ENCODE measurements around the gene AP4E1.
"Not testable (repeated sequence)": the region's sequence is repeated elsewhere in the genome, so short reads cannot be mapped to it uniquely, and the experiment has no call there.

Gene AP4E1

DNA sequence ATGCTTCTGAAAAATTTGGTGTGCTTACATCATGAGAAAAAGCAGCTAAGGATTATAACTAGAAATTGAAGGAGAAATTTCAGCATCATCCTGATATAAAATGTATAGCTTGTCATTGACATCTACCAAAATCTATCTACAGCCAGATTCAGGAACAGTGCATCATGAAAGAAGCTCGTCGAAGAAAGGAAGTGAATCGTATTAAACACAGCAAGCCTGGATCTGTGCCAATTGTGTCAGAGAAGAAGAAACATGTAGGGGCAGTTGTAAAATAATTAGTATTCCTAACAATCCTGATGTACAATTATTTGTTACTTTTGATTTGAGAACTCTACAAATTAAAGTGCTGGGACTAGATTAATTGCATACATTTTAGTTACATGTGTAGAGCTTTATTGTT is 37.2 kb downstream of the AP4E1 start:
- peaks cover 28% of the 10 kb centered on the region for H3K36me3 Mint-ChIP-seq (ENCODE audit: low read depth)
- peaks cover 1% of the 10 kb centered on the region for H3K9me3 Mint-ChIP-seq
- H3K27ac Mint-ChIP-seq: no peak overlapping the region
- H3K27me3 Mint-ChIP-seq (ENCODE audit: low read depth): no peaks in the 10 kb centered on the region
- no peak overlapping the region for H3K4me3 Mint-ChIP-seq
- no peaks in the 10 kb centered on the region for H3K4me1 Mint-ChIP-seq (ENCODE audit: low read depth)

DNA sequence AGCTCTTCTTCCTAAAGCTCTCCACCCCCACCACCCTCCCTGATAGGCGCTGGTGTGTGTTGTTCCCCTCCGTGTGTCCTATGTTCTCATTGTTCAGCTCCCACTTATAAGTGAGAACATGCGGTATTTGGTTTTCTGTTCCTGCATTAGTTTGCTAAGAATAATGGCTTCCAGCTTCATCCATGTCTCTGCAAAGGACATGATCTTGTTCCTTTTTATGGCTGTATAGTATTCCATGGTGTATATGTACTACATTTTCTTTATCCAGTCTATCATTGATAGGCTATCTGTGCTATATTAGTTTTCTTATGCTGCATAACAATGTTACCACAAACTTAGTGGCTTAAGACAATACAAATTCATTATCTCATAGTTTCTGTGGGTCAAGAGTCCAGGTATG is 42.3 kb downstream of the AP4E1 start:
- H3K27me3 Mint-ChIP-seq (ENCODE audit: low read depth); H3K4me3 Mint-ChIP-seq; H3K27ac Mint-ChIP-seq; H3K4me1 Mint-ChIP-seq (ENCODE audit: low read depth): not testable (repeated sequence)
- Mint-ChIP-seq H3K9me3 (peaks cover 32% of the 10 kb centered on the region), H3K36me3 (ENCODE audit: low read depth) (peaks cover 47% of the 10 kb centered on the region)

DNA sequence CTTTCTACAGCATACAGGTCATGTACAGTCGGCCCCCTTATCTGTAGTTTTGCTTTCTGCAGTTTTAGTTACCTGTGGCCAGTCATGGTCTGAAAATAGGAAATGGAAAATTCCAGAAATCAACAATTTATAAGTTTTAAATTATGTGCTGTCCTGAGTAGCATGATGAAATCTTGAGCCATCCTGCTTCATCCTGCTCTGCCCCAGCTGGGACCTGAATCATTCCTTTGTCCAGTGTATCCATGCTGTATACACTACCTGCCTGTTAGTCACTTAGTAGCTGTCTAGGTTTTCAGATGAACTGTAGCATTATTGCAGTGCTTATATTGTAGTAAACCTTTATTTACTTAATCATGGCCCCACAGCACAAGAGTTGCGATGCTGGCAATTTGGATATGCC is 44.8 kb downstream of the AP4E1 start:
- no peak overlapping the region for H3K27ac Mint-ChIP-seq
- H3K9me3 Mint-ChIP-seq: peaks cover 38% of the 10 kb centered on the region
- no peak overlapping the region for H3K4me3 Mint-ChIP-seq
- H3K27me3 Mint-ChIP-seq (ENCODE audit: low read depth): no peaks in the 10 kb centered on the region
- H3K36me3 Mint-ChIP-seq (ENCODE audit: low read depth): peaks cover 61% of the 10 kb centered on the region
- H3K4me1 Mint-ChIP-seq (ENCODE audit: low read depth): no peaks in the 10 kb centered on the region

DNA sequence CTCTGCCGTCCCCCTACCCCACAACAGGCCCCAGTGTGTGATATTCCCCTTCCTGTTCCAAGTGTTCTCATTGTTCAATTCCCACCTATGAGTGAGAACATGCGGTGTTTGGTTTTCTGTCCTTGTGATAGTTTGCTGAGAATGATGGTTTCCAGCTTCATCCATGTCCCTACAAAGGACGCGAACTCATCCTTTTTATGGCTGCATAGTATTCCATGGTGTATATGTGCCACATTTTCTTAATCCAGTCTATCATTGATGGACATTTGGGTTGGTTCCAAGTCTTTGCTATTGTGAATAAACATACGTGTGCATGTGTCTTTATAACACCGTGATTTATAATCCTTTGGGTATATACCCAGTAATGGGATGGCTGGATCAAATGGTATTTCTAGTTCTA is 46.4 kb downstream of the AP4E1 start:
- not testable (repeated sequence) for H3K27ac Mint-ChIP-seq; H3K4me3 Mint-ChIP-seq; H3K4me1 Mint-ChIP-seq (ENCODE audit: low read depth); H3K27me3 Mint-ChIP-seq (ENCODE audit: low read depth)
- H3K9me3 Mint-ChIP-seq: peaks cover 47% of the 10 kb centered on the region
- H3K36me3 Mint-ChIP-seq (ENCODE audit: low read depth): peaks cover 76% of the 10 kb centered on the region

DNA sequence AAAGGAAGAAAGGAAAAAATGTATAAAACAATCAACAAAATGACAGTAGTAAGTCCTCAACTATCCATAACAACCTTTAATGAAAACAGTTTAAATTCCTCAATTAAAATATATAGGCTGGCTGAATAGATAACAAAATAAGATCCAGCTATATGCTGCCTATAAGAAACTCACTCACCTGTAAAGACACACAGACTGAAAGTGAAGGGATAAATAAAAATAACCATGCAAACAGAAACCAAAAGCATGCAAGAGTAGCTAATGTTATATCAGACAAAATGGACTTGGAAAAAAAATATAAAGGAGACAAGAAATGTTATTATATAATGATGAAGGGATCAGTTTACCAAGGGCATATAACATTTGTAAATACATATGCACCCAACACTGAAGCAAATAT is 51.2 kb downstream of the AP4E1 start:
- Mint-ChIP-seq H3K27me3 (ENCODE audit: low read depth) (no peaks in the 10 kb centered on the region), H3K9me3 (peaks cover 67% of the 10 kb centered on the region), H3K4me1 (ENCODE audit: low read depth) (peaks cover 4% of the 10 kb centered on the region), H3K36me3 (ENCODE audit: low read depth) (peaks cover 80% of the 10 kb centered on the region), H3K27ac (no peak overlapping the region), H3K4me3 (no peak overlapping the region)

DNA sequence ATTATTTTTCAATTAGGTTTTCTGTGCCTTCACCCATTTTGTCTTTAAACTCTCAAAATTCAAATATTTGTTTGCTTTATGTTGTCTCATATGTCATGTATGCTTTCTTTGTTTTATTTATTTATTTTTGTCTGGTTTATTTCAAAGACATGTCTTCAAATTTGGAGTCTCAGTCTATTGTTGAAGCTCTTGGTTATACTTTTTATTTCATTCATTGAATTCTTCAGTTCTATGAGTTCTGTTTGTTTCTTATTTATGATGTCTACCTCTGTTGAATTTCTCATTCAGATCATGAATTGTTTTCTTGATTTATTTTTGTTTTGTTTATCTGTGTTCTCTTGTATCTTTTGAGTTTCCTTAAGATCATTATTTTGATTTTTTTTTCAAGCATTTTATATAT is 55.6 kb downstream of the AP4E1 start:
- peaks cover 3% of the 10 kb centered on the region for H3K4me1 Mint-ChIP-seq (ENCODE audit: low read depth)
- peaks cover 69% of the 10 kb centered on the region for H3K9me3 Mint-ChIP-seq
- H3K27ac Mint-ChIP-seq: no peak overlapping the region
- no peaks in the 10 kb centered on the region for H3K27me3 Mint-ChIP-seq (ENCODE audit: low read depth)
- H3K36me3 Mint-ChIP-seq (ENCODE audit: low read depth): peaks cover 64% of the 10 kb centered on the region
- H3K4me3 Mint-ChIP-seq: no peak overlapping the region

DNA sequence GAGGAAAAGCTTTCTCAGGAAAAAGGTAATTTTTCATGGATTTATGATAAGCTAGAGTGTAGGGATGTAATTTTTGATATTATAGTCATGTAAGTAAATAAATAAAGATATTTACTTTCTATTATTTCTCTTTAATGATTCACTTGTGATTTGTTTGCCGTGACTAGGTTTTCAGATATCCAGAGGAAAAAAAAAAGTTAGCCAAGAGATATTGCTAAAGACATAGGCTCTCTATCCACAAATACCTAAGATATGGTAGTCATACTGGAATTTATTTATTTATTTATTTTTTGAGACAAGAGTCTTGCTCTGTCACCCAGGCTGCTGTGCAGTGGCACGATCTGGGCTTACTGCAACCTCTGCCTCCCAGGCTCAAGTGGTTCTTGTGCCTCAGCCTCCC is 59.9 kb downstream of the AP4E1 start:
- peaks cover 59% of the 10 kb centered on the region for H3K36me3 Mint-ChIP-seq (ENCODE audit: low read depth)
- H3K9me3 Mint-ChIP-seq: peaks cover 63% of the 10 kb centered on the region
- H3K4me1 Mint-ChIP-seq (ENCODE audit: low read depth): peaks cover 4% of the 10 kb centered on the region
- H3K27ac Mint-ChIP-seq: no peak overlapping the region
- H3K4me3 Mint-ChIP-seq: no peak overlapping the region
- no peaks in the 10 kb centered on the region for H3K27me3 Mint-ChIP-seq (ENCODE audit: low read depth)

DNA sequence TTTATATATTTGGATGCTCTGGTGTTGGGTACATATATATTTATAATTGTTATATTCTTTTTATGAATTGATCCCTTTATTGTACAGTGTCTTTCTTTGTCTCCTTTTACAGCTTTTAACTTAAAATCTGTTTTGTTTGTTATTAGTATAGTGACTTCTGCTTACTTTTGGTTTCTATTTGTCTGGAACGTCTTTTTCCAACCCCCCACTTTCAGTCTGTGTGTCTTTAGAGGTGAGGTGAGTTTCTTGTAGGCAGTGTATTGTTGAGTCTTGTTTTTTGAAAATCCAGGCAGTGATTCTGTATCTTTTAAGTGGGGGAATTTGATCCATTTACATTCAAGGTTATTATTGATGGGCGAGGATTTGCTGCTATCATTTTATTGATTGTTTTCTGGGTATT is 62.0 kb downstream of the AP4E1 start:
- H3K9me3 Mint-ChIP-seq: peaks cover 50% of the 10 kb centered on the region
- peak overlapping the region; percentile 53 for H3K27ac Mint-ChIP-seq
- H3K4me1 Mint-ChIP-seq (ENCODE audit: low read depth): peaks cover 4% of the 10 kb centered on the region

DNA sequence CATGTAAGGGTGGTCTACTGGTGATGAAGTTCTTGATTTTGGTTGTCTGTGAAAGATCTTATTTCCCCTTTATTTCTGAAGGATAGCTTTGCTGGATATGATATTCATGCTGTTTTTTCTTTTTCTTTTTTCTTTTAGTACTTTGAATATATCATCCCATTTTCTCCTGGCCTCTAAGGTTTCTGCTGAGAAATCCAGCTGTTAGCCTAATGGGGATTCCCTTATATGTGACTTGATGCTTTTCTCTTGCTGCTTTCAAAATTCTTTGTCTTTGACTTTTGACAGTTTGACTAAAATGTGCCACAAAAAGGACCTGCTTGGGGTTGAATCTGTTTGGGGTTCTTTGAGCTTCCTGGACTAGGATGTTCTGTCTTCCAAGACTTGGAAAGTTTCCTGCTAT is 62.6 kb downstream of the AP4E1 start:
- Mint-ChIP-seq H3K27me3 (ENCODE audit: low read depth) (no peaks in the 10 kb centered on the region), H3K4me3 (no peak overlapping the region), H3K36me3 (ENCODE audit: low read depth) (peaks cover 56% of the 10 kb centered on the region), H3K27ac (no peak overlapping the region), H3K9me3 (peaks cover 46% of the 10 kb centered on the region), H3K4me1 (ENCODE audit: low read depth) (peaks cover 4% of the 10 kb centered on the region)

More for the DNA sequence above, 62.0 kb downstream of the AP4E1 start:
- Mint-ChIP-seq H3K4me3 (peak overlapping the region; percentile 10), H3K27me3 (ENCODE audit: low read depth) (no peaks in the 10 kb centered on the region), H3K36me3 (ENCODE audit: low read depth) (peaks cover 57% of the 10 kb centered on the region)

DNA sequence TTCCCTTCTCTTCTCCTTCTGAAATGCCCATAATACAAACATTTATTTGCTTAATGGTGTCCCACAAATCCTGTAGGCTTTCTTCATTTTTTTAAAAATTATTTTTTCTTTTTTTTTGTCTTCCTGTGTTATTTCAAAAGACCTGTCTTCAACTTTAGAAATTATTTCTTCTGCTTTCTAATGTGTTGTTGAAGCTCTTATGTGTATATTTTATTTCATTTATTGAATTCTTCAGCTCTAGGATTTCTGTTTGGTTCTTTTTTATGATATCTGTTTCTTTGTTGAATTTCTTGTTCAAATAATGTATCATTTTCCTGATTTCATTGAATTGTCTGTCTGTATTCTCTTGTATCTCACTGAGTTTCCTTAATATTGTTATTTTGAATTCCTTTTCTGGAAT is 63.1 kb downstream of the AP4E1 start:
- Mint-ChIP-seq H3K4me3 (no peak overlapping the region), H3K36me3 (ENCODE audit: low read depth) (peaks cover 56% of the 10 kb centered on the region), H3K4me1 (ENCODE audit: low read depth) (peaks cover 4% of the 10 kb centered on the region), H3K27me3 (ENCODE audit: low read depth) (no peaks in the 10 kb centered on the region), H3K27ac (no peak overlapping the region), H3K9me3 (peaks cover 46% of the 10 kb centered on the region)

DNA sequence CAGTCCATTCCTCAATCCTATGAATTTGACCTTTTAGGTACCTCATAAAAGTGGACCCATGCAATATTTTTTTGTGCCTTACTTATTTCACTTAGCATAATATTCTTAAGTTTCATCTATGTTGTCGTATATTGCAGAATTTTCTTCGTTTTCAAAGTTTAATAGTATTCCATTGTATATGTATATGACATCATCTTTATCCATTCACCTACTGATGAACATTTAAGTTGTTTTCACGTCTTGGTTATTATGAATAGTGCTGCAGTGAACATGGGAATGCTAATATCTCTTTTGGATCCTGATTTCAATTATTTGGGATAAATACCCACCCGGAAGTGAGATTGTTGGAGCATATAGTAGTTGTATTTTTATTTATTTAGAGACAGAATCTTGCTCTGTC is 65.1 kb downstream of the AP4E1 start:
- no peak overlapping the region for H3K27ac Mint-ChIP-seq
- H3K36me3 Mint-ChIP-seq (ENCODE audit: low read depth): peaks cover 53% of the 10 kb centered on the region
- no peak overlapping the region for H3K4me3 Mint-ChIP-seq
- peaks cover 41% of the 10 kb centered on the region for H3K9me3 Mint-ChIP-seq
- no peaks in the 10 kb centered on the region for H3K27me3 Mint-ChIP-seq (ENCODE audit: low read depth)
- peaks cover 6% of the 10 kb centered on the region for H3K4me1 Mint-ChIP-seq (ENCODE audit: low read depth)

DNA sequence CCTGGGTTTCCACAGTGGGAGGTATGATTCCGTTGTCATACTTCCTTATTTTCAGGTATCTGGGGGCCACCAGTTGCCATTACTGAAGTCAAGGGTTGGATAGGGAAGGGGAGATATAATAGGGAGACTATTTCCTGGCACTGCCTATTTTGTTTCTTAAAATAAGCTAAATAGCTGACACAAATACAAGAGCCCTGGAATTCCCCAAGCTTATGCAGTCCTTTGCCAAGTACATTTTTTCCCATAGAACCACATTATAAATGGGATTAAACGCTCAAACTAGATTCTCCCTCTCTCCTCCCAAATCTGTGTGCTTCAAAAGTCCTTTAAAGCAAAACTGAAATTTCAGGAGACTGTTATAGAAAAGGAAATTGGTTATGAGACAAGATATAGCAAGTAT is 68.7 kb downstream of the AP4E1 start:
- peaks cover 5% of the 10 kb centered on the region for H3K4me1 Mint-ChIP-seq (ENCODE audit: low read depth)
- H3K4me3 Mint-ChIP-seq: no peak overlapping the region
- H3K27me3 Mint-ChIP-seq (ENCODE audit: low read depth): no peaks in the 10 kb centered on the region
- peaks cover 39% of the 10 kb centered on the region for H3K36me3 Mint-ChIP-seq (ENCODE audit: low read depth)
- H3K9me3 Mint-ChIP-seq: peaks cover 18% of the 10 kb centered on the region
- H3K27ac Mint-ChIP-seq: no peak overlapping the region

DNA sequence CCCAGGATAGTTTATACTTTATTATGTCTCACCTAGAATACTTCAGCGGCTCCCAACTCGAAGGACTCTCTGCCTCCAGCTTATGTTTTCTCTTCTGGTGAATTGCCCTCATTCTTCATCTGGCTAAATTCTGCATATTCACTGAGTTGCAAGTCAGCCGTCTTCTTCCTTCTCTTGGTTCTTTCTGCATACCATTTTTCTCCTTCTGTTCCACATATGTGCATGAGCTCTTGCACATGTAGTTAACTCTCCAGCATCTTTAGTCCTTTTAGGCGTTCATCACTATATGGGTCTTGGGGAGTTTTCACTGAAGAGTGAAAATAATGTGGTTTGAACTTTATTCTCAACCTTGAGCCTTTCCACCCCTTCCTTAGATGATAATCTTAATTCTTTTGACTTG is 70.1 kb downstream of the AP4E1 start:
- Mint-ChIP-seq H3K4me1 (ENCODE audit: low read depth) (peaks cover 5% of the 10 kb centered on the region), H3K9me3 (peaks cover 13% of the 10 kb centered on the region), H3K27me3 (ENCODE audit: low read depth) (no peaks in the 10 kb centered on the region), H3K36me3 (ENCODE audit: low read depth) (peaks cover 37% of the 10 kb centered on the region), H3K27ac (no peak overlapping the region), H3K4me3 (no peak overlapping the region)

DNA sequence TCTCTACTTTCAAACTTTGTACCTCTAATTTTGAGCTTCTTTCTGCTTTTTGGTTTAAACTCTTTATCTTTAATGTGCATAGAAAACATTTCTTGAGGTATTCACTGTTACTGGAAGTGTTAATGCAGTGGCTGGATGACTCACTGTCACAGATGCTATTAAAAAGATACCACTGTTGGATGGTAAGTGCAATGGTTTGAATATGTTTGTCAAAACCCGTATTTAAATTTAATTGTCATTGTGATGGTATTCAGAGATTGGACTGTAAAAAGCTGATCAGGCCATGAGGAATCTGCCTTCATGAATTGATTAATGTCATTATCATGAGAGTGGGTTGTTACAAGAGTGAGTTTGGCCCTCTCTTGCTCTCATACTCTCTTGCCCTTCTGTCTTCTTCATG is 70.6 kb downstream of the AP4E1 start:
- peaks cover 15% of the 10 kb centered on the region for H3K9me3 Mint-ChIP-seq
- H3K27ac Mint-ChIP-seq: no peak overlapping the region
- H3K36me3 Mint-ChIP-seq (ENCODE audit: low read depth): peaks cover 39% of the 10 kb centered on the region
- H3K27me3 Mint-ChIP-seq (ENCODE audit: low read depth): no peaks in the 10 kb centered on the region
- no peak overlapping the region for H3K4me3 Mint-ChIP-seq
- H3K4me1 Mint-ChIP-seq (ENCODE audit: low read depth): peaks cover 5% of the 10 kb centered on the region

DNA sequence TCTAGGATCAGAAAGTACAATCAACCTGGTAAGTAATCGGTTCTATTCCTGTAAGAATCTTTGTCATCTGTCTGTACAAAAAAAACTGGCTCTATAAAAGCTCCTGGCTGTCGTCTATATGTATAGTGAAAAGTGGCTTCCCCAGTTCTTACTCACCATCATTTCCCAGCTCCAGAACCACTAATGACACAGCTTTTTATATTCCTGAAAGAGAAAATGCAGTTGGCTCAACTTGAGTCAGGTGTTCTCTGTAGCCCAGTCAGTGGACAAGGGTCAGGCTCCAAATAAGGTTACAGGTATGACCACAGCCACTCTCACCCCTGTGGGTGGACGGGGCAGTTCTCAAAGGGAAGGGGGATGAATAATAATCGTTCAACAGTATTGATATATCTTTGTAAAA is 85.1 kb downstream of the AP4E1 start:
- Mint-ChIP-seq H3K27ac (no peak overlapping the region), H3K4me1 (ENCODE audit: low read depth) (no peaks in the 10 kb centered on the region), H3K36me3 (ENCODE audit: low read depth) (peaks cover 5% of the 10 kb centered on the region), H3K27me3 (ENCODE audit: low read depth) (no peaks in the 10 kb centered on the region), H3K4me3 (no peak overlapping the region), H3K9me3 (no peaks in the 10 kb centered on the region)

DNA sequence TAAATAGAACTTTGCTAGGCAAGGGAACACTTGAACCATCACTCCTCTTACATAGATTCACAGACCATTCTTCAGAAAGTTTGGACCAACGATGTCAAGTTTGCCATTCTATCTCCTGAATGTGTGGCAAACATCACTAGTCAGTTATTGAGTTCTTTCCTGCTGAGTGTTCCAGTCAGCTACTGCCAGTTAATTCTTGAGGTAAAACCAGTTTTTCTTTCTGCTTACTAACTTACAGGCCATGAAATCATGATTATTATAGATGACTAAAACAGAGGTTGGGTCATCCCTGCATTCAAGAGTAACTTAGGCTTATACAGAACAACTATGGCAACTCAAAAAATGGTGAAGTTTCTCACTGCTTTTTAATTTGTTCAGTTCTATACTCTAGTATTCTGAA is 88.2 kb downstream of the AP4E1 start:
- no peak overlapping the region for H3K27ac Mint-ChIP-seq
- no peak overlapping the region for H3K4me3 Mint-ChIP-seq
- H3K27me3 Mint-ChIP-seq (ENCODE audit: low read depth): no peaks in the 10 kb centered on the region
- H3K36me3 Mint-ChIP-seq (ENCODE audit: low read depth): peaks cover 11% of the 10 kb centered on the region
- no peaks in the 10 kb centered on the region for H3K9me3 Mint-ChIP-seq
- no peaks in the 10 kb centered on the region for H3K4me1 Mint-ChIP-seq (ENCODE audit: low read depth)
